PC-3 (cell line): ENCODE results near the gene DCTN2.

Source experiments
- CTCF ChIP-seq: fragments of 300-600 bp; sonication (generic); conservative IDR thresholded peaks from 2 replicates; pipeline ENCODE4 v1.5.1; 2017; ENCODE audit warnings: antibody characterized with exemption, low read depth, mild to moderate bottlenecking, low read length
- EZH2phosphoT487 ChIP-seq: fragments of 300-600 bp; sonication (generic); IDR thresholded peaks from 2 replicates; pipeline ENCODE4 v1.6.1; 2018; ENCODE audit warnings: mild to moderate bottlenecking, antibody characterized with exemption, low read length, borderline replicate concordance

GRCh38 chr12:57536597-57536942 lies 10.4 kb downstream of the DCTN2 start:
- TF ChIP-seq CTCF = no peak
- no peak for TF ChIP-seq EZH2phosphoT487
